Chondrocyte (in vitro differentiated cells): ENCODE measurements around the gene RGMA. TPM values are rescaled to one million over a fixed set of nuclear protein-coding genes. Genes with fewer than 3 reads are reported as not detected.

Experiments
- DNase-seq: peaks from one replicate; pipeline ENCODE4 v3.0.0; 2021; ENCODE audit warnings: mixed read lengths, low spot score
- H3K27ac Mint-ChIP-seq: one replicate; pipeline ENCODE4 v1.8.0; 2021; ENCODE audit warnings: mild to moderate bottlenecking, moderate library complexity, mixed read lengths; ENCODE audit not compliant: unreplicated experiment
- H3K27me3 Mint-ChIP-seq: 2 replicates; pipeline ENCODE4 v1.8.0; 2021; ENCODE audit warnings: low read depth, mixed read lengths
- H3K36me3 Mint-ChIP-seq: 2 replicates; pipeline ENCODE4 v1.8.0; 2021; ENCODE audit warnings: low read depth, mixed read lengths
- H3K4me1 Mint-ChIP-seq: 2 replicates; pipeline ENCODE4 v1.8.0; 2021; ENCODE audit warnings: low read depth, mild to moderate bottlenecking, mixed read lengths
- H3K4me3 Mint-ChIP-seq: one replicate; pipeline ENCODE4 v1.8.0; 2021; ENCODE audit warnings: mild to moderate bottlenecking, moderate library complexity, mixed read lengths; ENCODE audit not compliant: unreplicated experiment
- H3K9me3 Mint-ChIP-seq: 2 replicates; pipeline ENCODE4 v1.8.0; 2021; ENCODE audit warnings: low read depth, mixed read lengths
- CTCF ChIP-seq: fragments of 200-600 bp; sonication (generic); IDR thresholded peaks from 2 replicates; pipeline ENCODE4 v1.5.0; 2021; ENCODE audit warnings: antibody characterized with exemption, mild to moderate bottlenecking, moderate library complexity
- total RNA-seq: library from RNA; stranded (reverse); gene quantifications from 3 replicates; pipeline ENCODE4 v1.2.1, GENCODE V29; 2021

RGMA gene
- total RNA-seq, 1 donor from 2014 or later = 13.0 TPM

GRCh38 chr15:93058128-93058527 lies 30.9 kb downstream of the RGMA start:
- Mint-ChIP-seq H3K36me3 (peaks cover 7% of the 10 kb centered on the region), H3K4me3 (no peak overlapping the region), H3K27me3 (no peaks in the 10 kb centered on the region), H3K4me1 (peaks cover 16% of the 10 kb centered on the region), H3K27ac (no peak overlapping the region), H3K9me3 (no peaks in the 10 kb centered on the region)
- peak; percentile 50 for DNase-seq
- no peak for TF ChIP-seq CTCF

- no peak for TF ChIP-seq CTCF
- H3K27me3 Mint-ChIP-seq = no peaks in the 10 kb centered on the region
- H3K9me3 Mint-ChIP-seq = no peaks in the 10 kb centered on the region
- H3K4me1 Mint-ChIP-seq = peaks cover 14% of the 10 kb centered on the region
- DNase-seq = peak; percentile 41
- H3K4me3 Mint-ChIP-seq = no peak overlapping the region
- peaks cover 9% of the 10 kb centered on the region for H3K36me3 Mint-ChIP-seq
- no peak overlapping the region for H3K27ac Mint-ChIP-seq
Measured at GRCh38 chr15:93057618-93058017, 31.4 kb downstream of the RGMA start.

- Mint-ChIP-seq H3K9me3 (no peaks in the 10 kb centered on the region), H3K4me3 (no peak overlapping the region), H3K4me1 (peaks cover 6% of the 10 kb centered on the region), H3K27me3 (no peaks in the 10 kb centered on the region), H3K27ac (no peak overlapping the region), H3K36me3 (peaks cover 14% of the 10 kb centered on the region)
- no peak for TF ChIP-seq CTCF
- DNase-seq = peak; percentile 54
Measured at GRCh38 chr15:93056836-93057235, 32.2 kb downstream of the RGMA start.

- no peak overlapping the region for H3K27ac Mint-ChIP-seq
- no peak for DNase-seq
- no peaks in the 10 kb centered on the region for H3K9me3 Mint-ChIP-seq
- H3K27me3 Mint-ChIP-seq = no peaks in the 10 kb centered on the region
- no peak overlapping the region for H3K4me3 Mint-ChIP-seq
- peaks cover 18% of the 10 kb centered on the region for H3K36me3 Mint-ChIP-seq
- no peaks in the 10 kb centered on the region for H3K4me1 Mint-ChIP-seq
- TF ChIP-seq CTCF = no peak
Measured at GRCh38 chr15:93055211-93055610, 33.8 kb downstream of the RGMA start.

GRCh38 chr15:93052090-93052879 lies 36.7 kb downstream of the RGMA start:
- Mint-ChIP-seq H3K4me3 (no peak overlapping the region), H3K27me3 (no peaks in the 10 kb centered on the region), H3K27ac (no peak overlapping the region), H3K4me1 (no peaks in the 10 kb centered on the region), H3K9me3 (no peaks in the 10 kb centered on the region), H3K36me3 (peaks cover 30% of the 10 kb centered on the region)
- TF ChIP-seq CTCF = peak; percentile 25
- DNase-seq = no peak
